Liver (tissue), 3 donors: ENCODE results near the gene TMEM272.

ENCODE experiments used
- ATF3 ChIP-seq: IDR thresholded peaks from 2 replicates; pipeline ENCODE4 v1.6.1; 2016; ENCODE audit warnings: antibody characterized with exemption
- CTCF ChIP-seq: fragments of 150-350 bp; IDR thresholded peaks from 2 replicates; pipeline ENCODE4 v1.5.1; 2017; ENCODE audit warnings: improper control_type of control experiment, low read depth, low read length; ENCODE audit not compliant: missing input control
- EGR1 ChIP-seq, 2 donors: IDR thresholded peaks; 2 replicates each; pipeline ENCODE4 v1.6.1; 2016 to 2018; ENCODE audit warnings: antibody characterized with exemption in 2 of 2, low read depth in 2 of 2
- FOXA1 ChIP-seq: IDR thresholded peaks from 2 replicates; pipeline ENCODE4 v1.6.1; 2016; ENCODE audit warnings: antibody characterized with exemption
- HNF4A ChIP-seq, 2 donors: conservative IDR thresholded peaks; 2 replicates each; pipeline ENCODE4 v1.6.1; 2016; ENCODE audit warnings: antibody characterized with exemption in 2 of 2, mild to moderate bottlenecking in 2 of 2
- MAX ChIP-seq: IDR thresholded peaks from 2 replicates; pipeline ENCODE4 v1.6.1; 2016; ENCODE audit warnings: antibody characterized with exemption
- RAD21 ChIP-seq, 2 donors: IDR thresholded peaks; 2 replicates each; pipeline ENCODE4 v1.6.1; 2016; ENCODE audit warnings: antibody characterized with exemption in 2 of 2, mild to moderate bottlenecking in 2 of 2
- RXRA ChIP-seq, 2 donors: IDR thresholded peaks; 2 replicates each; pipeline ENCODE4 v1.6.1; 2017 to 2018; ENCODE audit warnings: antibody characterized with exemption in 2 of 2, mild to moderate bottlenecking in 1 of 2
- TAF1 ChIP-seq: conservative IDR thresholded peaks from 2 replicates; pipeline ENCODE4 v1.6.1; 2016; ENCODE audit warnings: antibody characterized with exemption, mild to moderate bottlenecking
- YY1 ChIP-seq: IDR thresholded peaks from 2 replicates; pipeline ENCODE4 v1.6.1; 2016; ENCODE audit warnings: antibody characterized with exemption, mild to moderate bottlenecking
- ZBTB33 ChIP-seq: IDR thresholded peaks from 2 replicates; pipeline ENCODE4 v1.6.1; 2016; ENCODE audit warnings: antibody characterized with exemption
- donor health status: healthy.
- donor health status: healthy.

- TF ChIP-seq FOXA1 (no peak), CTCF (no peak), MAX (no peak), RAD21 (IDR thresholded peaks at IDR 0.05) (no peak), YY1 (no peak), HNF4A (conservative IDR thresholded peaks at IDR 0.05) (no peak), TAF1 (no peak), EGR1 (IDR thresholded peaks at IDR 0.05; ENCODE audit: low read depth in 2 of 2) (no peak), ATF3 (no peak), RXRA (IDR thresholded peaks at IDR 0.05) (no peak), ZBTB33 (no peak)
Measured at GRCh38 chr13:51816604-51817249, 28.2 kb downstream of the TMEM272 start.
